HuH-7.5 (cell line): Measurements from ENCODE around the gene SNX1.
"Not testable (repeated sequence)": the region's sequence is repeated elsewhere in the genome, so short reads cannot be mapped to it uniquely, and the experiment has no call there.

ENCODE experiments used
- DNase-seq: peaks from one replicate; pipeline ENCODE4 v3.0.0; 2011; ENCODE audit warnings: low spot score

Gene SNX1

DNA sequence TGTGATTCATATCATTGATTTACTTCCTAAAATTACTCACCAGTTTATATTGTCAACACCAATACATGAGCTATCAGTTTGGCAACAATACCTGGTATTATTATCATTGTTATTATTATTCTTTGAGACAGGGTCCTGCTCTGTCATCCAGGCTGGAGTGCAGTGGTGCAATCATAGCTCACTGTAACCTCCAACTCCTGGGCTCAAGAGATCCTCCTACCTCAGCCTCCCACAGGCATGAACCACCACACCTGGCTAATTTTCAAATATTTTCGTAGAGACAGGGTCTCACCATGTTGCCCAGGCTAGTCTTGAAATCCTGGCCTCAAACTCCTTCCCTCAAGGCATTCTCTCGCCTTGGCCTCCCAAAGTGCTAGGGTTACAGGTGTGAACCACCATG, 22.3 kb upstream of the SNX1 start:
- not testable (repeated sequence) for DNase-seq

- DNase-seq: no peak
Measured at GRCh38 chr15:64082757-64083156, 13.0 kb upstream of the SNX1 start.

DNA sequence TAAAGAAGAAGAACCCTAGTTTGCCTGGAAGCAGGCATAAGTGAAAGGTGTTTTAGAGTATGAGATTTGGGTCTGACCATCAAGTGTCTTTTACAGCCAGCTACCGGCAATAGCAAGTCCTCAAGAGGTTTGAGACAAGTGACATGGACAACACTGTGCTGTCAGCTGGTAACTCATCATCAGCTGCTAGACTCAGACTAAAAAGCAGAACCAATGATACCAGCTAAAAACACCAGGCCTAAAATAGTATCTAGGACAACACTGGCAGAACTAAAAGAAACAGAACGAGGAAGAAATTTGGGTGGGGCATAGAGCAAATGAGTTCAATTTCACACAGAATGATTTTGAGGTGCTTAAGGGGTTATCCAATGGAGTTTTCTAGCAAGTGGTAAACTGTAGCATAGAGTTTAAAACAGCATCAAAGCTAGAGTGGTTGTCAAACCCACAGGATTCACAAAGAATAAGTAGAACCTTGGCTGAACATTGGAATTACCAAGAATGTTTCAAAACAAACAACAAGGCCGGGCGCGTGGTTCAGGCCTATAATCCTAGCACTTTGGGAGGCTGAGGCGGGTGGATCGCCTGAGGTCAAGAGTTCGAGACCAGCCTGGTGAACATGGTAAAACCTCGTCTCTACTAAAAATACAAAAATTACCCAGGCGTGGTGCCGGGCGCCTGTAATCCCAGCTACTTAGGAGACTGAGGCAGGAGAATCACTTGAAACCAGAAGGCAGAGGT, 6.1 kb upstream of the SNX1 start:
- no peak for DNase-seq

- DNase-seq: no peak
Measured at GRCh38 chr15:64090527-64090926, 5.3 kb upstream of the SNX1 start.

DNA sequence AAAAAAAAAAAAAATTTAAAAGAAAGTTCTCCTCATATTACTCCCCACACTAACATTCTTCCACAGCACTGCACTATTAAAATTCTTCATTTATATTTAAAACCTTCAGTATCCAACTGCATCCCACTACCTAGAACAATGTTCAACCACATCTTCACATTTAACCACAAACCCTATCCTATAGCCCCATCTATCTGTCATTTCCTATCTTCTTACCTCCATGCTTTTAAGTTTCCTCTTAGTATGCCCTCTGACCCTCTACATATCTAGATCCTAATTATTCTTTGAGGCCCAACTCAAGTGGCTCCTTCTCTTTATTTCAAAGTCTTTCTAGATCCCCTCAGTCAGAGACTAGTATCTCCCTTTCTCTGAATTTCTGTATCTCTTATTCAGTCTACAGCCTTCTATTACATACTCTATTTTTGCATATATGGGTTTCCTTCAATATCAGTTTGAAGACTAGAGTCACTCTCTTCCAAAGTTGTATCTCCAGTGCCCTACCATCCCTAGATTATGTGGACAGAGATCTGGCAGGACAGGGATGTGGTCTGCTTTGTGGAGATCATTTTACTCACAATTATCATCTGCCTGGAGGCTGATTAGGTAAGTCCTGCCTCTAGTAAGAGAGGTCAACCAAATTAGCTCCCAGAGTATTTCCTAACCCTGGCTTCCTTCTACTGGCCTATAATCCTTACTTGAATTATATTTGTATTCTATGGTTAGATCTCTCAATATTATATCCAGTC, 3.5 kb upstream of the SNX1 start:
- no peak for DNase-seq

DNA sequence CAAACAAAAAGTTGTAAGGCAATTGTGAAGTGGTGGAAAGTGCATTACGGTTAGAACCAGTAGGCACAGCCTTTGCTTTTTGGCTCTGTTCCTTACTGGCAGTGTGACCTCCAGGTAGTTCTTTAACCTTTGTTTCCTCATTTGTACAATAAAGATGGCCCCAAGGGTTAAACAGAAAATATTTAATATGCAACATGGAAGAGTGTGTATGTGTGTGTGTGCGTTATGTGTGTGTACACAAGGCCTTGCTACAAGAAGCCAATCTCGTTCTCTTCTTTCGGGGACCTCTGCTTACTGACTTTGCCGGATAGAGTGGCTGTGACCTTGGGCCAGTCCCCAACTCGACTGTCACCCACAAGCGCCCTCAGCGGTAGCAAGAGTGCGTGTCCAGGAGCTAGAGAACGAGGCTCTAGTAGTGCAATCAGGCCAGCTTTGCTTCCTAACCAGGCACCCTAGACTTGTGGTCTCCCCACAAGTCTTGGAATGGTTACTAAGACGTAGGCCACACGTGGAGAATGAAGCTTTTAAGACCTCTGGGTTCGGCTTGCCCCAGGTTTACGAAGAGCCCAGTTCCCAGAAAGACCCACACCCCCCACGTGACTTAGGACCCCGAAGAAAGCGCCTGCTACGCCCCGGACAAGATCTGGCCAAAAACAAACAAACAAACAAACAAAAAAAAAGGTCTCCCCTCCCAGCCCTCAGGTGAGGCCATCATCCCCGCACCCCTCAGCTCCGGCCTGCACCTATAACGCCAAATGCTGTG, 2.7 kb upstream of the SNX1 start:
- DNase-seq: no peak

- peak; percentile 66 for DNase-seq
Measured at GRCh38 chr15:64093627-64094417, 2.0 kb upstream of the SNX1 start, which contains the start of gene CIAO2A. Gene CIAO2A (minus strand): TSS chr15:64093838. CDS start chr15:64093768, 70 bp downstream.

GRCh38 chr15:64095431-64095794, 369 bp upstream of the SNX1 start:
- DNase-seq: no peak

DNA sequence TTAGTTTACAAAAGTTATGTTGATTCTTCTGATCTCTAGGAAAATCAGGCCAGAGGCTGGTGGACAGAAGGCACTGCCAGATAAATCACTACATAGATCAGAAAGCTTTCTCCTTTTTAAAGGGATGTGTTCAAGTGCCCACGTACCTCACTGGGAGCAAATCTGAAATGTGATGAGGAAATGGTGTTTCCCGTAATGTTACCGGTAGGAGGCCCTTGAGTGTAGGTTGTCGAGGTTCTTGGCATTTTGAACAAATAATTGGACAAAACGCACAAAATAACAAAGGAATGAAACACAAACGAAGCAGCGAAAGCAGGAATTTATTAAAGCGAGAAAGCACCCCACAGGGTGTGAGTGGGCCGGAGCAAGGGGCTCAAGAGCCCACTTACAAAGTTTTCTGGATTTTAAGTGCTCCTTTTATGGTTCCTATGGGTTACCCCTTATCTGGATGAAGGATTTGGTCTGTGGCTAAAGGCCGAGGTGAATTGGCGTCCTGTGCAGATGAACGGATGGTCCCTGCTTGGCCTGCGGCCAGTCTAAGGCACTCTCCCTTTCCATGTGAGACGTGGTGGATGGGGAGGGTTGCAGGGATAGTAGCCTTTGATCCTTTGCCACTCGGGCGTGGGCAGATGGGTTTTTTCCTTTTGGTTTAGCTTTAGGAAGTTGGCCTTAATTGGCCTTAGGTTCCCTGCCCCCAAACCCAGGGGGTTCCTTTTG, 1.0 kb downstream of the SNX1 start:
- DNase-seq: peak; percentile 29

GRCh38 chr15:64099379-64099778, 3.6 kb downstream of the SNX1 start:
- no peak for DNase-seq

DNA sequence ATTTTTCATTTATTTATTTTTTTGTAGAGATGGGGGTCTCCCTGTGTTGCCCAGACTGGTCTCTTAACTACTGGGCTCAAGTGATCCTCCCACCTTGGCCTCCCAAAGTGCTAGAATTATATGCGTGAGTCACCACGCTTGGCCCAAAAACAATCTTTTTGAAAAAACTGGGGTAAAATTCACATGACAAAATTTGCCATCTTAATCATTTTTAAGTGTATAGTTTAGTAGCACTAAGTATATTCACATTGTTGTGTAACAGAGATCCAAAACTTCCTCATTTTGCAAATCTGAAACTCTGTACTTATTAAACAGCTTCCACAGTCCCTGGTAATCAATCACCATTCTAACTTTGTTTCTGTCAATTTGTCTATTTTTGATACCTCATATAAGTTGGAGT, 5.2 kb downstream of the SNX1 start:
- DNase-seq: no peak

- no peak for DNase-seq
Measured at GRCh38 chr15:64102497-64102896, 6.7 kb downstream of the SNX1 start.

DNA sequence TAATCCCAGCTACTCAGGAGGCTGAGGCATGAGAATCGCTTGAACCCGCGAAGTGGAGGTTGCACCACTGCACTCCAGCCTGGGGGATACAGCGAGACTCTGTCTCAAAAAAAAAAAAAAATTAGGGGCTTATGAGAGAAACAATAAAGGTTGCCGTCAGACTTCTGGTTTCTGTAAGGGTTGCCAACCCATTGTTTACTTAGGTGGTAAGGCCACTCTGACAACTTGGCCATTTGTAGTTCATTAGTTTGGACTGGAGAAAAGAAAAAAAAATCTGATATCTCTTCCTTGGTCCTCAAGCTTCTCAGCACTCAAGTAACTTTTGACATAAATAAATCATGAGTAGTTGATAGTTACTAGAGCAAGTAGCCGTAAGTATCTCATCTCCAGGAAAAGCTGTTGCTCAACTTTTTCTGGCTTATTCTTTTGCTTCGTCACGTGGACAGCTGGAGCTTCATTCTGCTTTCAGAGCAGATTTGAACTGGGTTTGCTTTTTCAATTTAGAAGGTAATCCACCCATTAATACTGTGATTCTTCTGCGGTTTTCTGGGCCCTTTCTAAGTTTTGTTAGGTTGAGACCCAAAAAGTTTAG, 9.4 kb downstream of the SNX1 start:
- no peak for DNase-seq

DNA sequence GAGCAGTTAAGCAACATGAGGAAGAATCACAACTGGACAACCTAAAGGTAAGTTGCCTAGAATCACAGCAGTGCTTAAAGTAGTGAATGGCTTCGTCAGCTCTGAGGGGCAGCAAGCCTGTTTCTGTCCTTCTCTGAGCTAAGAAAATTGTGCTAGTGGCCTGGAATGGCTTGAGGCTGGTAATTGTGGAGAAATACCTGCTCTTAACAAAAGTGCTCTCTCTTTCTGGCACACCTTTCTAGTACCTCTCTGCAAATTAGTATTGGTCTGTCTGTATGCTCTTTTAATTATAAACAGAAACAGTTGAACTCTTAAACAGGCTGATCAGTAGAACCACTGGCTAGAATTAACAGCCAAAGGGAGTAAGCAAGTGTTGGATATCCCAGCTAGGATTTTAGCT, 11.6 kb downstream of the SNX1 start:
- no peak for DNase-seq

- DNase-seq: not testable (repeated sequence)
Measured at GRCh38 chr15:64110108-64110701, 14.4 kb downstream of the SNX1 start.

- DNase-seq: no peak
Measured at GRCh38 chr15:64110950-64111678, 15.3 kb downstream of the SNX1 start.

DNA sequence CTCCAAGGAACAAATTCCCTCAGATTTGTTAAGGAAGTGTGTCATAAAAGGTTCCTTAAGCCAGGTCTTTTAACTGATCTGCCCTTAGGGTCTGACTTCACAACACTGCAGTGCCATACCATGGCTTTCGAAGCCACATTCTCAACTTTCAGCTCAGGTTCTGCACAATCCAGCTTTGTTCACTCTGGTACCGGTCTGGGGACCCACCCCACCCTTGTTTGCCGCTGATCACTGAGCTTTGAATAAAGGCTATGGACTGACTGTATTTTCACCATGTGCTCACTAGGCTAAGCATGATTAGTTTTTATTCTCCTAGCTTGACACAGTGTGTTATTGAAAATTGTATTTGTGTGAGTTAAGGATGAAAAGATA, 15.9 kb downstream of the SNX1 start:
- no peak for DNase-seq

- DNase-seq: peak; percentile 11
Measured at GRCh38 chr15:64112073-64112772, 16.4 kb downstream of the SNX1 start.

GRCh38 chr15:64112904-64113303, 17.1 kb downstream of the SNX1 start:
- no peak for DNase-seq
